ENCODE results near the gene ATP8A2.
A peak's percentile ranks its signal among the peaks of the same experiment; 100 is the strongest.
"Not testable (repeated sequence)": the region's sequence is repeated elsewhere in the genome, so short reads cannot be mapped to it uniquely, and the experiment has no call there.

The ATP8A2 gene

GRCh38 chr13:25463496-25463895 is 91.7 kb downstream of the ATP8A2 start:
- DNase-seq (ENCODE audit: low read depth) = peak; percentile 1

GRCh38 chr13:25466880-25467279 is 95.1 kb downstream of the ATP8A2 start:
- DNase-seq (ENCODE audit: low read depth) = no peak

GRCh38 chr13:25468325-25469168 is 96.8 kb downstream of the ATP8A2 start:
- peak; percentile 15 for DNase-seq (ENCODE audit: low read depth)

GRCh38 chr13:25469169-25469525 is 97.4 kb downstream of the ATP8A2 start:
- no peak for DNase-seq (ENCODE audit: low read depth)

- no peak for DNase-seq (ENCODE audit: low read depth)
These were observed 102.1 kb downstream of the ATP8A2 start for GRCh38 chr13:25473864-25474263.

- no peak for DNase-seq (ENCODE audit: low read depth)
These were observed 106.4 kb downstream of the ATP8A2 start for GRCh38 chr13:25478186-25478585.

GRCh38 chr13:25489238-25489637 is 117.5 kb downstream of the ATP8A2 start:
- DNase-seq (ENCODE audit: low read depth) = peak; percentile 3

GRCh38 chr13:25490236-25490635 is 118.5 kb downstream of the ATP8A2 start:
- DNase-seq (ENCODE audit: low read depth) = no peak

- no peak for DNase-seq (ENCODE audit: low read depth)
These were observed 122.3 kb downstream of the ATP8A2 start for GRCh38 chr13:25493931-25494640.

GRCh38 chr13:25494698-25495411 is 123.1 kb downstream of the ATP8A2 start:
- no peak for DNase-seq (ENCODE audit: low read depth)

- no peak for DNase-seq (ENCODE audit: low read depth)
These were observed 129.5 kb downstream of the ATP8A2 start for GRCh38 chr13:25501231-25501630.

GRCh38 chr13:25502031-25502430 is 130.3 kb downstream of the ATP8A2 start:
- DNase-seq (ENCODE audit: low read depth) = no peak

GRCh38 chr13:25502551-25502950 is 130.8 kb downstream of the ATP8A2 start:
- no peak for DNase-seq (ENCODE audit: low read depth)

GRCh38 chr13:25503856-25504255 is 132.1 kb downstream of the ATP8A2 start:
- DNase-seq (ENCODE audit: low read depth) = no peak

- DNase-seq (ENCODE audit: low read depth) = no peak
These were observed 136.1 kb downstream of the ATP8A2 start for GRCh38 chr13:25507841-25508240.

- not testable (repeated sequence) for DNase-seq (ENCODE audit: low read depth)
These were observed 141.3 kb downstream of the ATP8A2 start for GRCh38 chr13:25513060-25513459.

- no peak for DNase-seq (ENCODE audit: low read depth)
These were observed 146.7 kb downstream of the ATP8A2 start for GRCh38 chr13:25518441-25518840.

- no peak for DNase-seq (ENCODE audit: low read depth)
These were observed 154.1 kb downstream of the ATP8A2 start for GRCh38 chr13:25525884-25526283.

GRCh38 chr13:25528266-25528665 is 156.5 kb downstream of the ATP8A2 start:
- DNase-seq (ENCODE audit: low read depth) = no peak

- DNase-seq (ENCODE audit: low read depth) = no peak
These were observed 157.7 kb downstream of the ATP8A2 start for GRCh38 chr13:25529425-25529824.

- no peak for DNase-seq (ENCODE audit: low read depth)
These were observed 166.5 kb downstream of the ATP8A2 start for GRCh38 chr13:25538276-25538675.

- no peak for DNase-seq (ENCODE audit: low read depth)
These were observed 169.8 kb downstream of the ATP8A2 start for GRCh38 chr13:25541434-25542123.

All from EH (cell line).